GM23338 (cell line): ENCODE measurements around the gene WFDC9. TPM values are rescaled to one million over a fixed set of nuclear protein-coding genes. Genes with fewer than 3 reads are reported as not detected.

Source experiments
- ATAC-seq: fragments of 200-7000 bp; cut with Tn5 transposase; 3 replicates; pipeline ENCODE4 v1.9.1; 2020
- DNase-seq: peaks from one replicate; pipeline ENCODE4 v3.0.0-alpha.2; 2015; ENCODE audit warnings: low spot score
- H2AFZ ChIP-seq: fragments of 200-600 bp; sonication (generic); 2 replicates; pipeline ENCODE4 v1.8.0; 2016; ENCODE audit warnings: antibody characterized with exemption, mild to moderate bottlenecking, moderate library complexity
- H3F3A ChIP-seq: fragments of 200-600 bp; sonication (generic); replicated peaks from 2 replicates; pipeline ENCODE4 v1.8.0; 2017; ENCODE audit warnings: antibody characterized with exemption, mixed run types, low read depth
- H3K27ac ChIP-seq: fragments of 200-600 bp; sonication (generic); 2 replicates; pipeline ENCODE4 v1.6.1; 2016; ENCODE audit warnings: low read depth
- H3K27me3 ChIP-seq: fragments of 200-600 bp; sonication (generic); 2 replicates; pipeline ENCODE4 v1.8.0; 2016; ENCODE audit warnings: mild to moderate bottlenecking, mixed run types, moderate library complexity; ENCODE audit not compliant: insufficient read depth
- H3K36me3 ChIP-seq: fragments of 200-600 bp; sonication (generic); 2 replicates; pipeline ENCODE4 v1.8.0; 2016; ENCODE audit warnings: mild to moderate bottlenecking; ENCODE audit not compliant: insufficient read depth
- H3K4me1 ChIP-seq: fragments of 200-600 bp; sonication (generic); 2 replicates; pipeline ENCODE4 v1.8.0; 2016; ENCODE audit warnings: mild to moderate bottlenecking, moderate library complexity; ENCODE audit not compliant: insufficient read depth
- H3K4me2 ChIP-seq: fragments of 200-600 bp; sonication (generic); 2 replicates; pipeline ENCODE4 v1.7.1; 2017; ENCODE audit warnings: mixed run types
- H3K4me3 ChIP-seq: fragments of 200-600 bp; sonication (generic); 2 replicates; pipeline ENCODE4 v1.6.1; 2016; ENCODE audit warnings: mixed run types
- H3K79me2 ChIP-seq: fragments of 200-600 bp; sonication (generic); replicated peaks from 2 replicates; pipeline ENCODE4 v1.8.0; 2017; ENCODE audit warnings: mild to moderate bottlenecking; ENCODE audit not compliant: insufficient read depth
- H3K9me2 ChIP-seq: fragments of 200-600 bp; sonication (generic); 2 replicates; pipeline ENCODE4 v1.8.0; 2017; ENCODE audit not compliant: insufficient read depth
- H4K20me1 ChIP-seq: fragments of 200-600 bp; sonication (generic); replicated peaks from 2 replicates; pipeline ENCODE4 v1.8.0; 2017; ENCODE audit warnings: mild to moderate bottlenecking; ENCODE audit not compliant: insufficient read depth
- H3K27ac Mint-ChIP-seq: 2 replicates; pipeline ENCODE4 v1.8.0; 2020; ENCODE audit warnings: inconsistent platforms, mild to moderate bottlenecking, moderate library complexity, mixed read lengths
- H3K27me3 Mint-ChIP-seq: 3 replicates; pipeline ENCODE4 v1.8.0; 2022; ENCODE audit warnings: low read depth, mild to moderate bottlenecking, moderate library complexity, mixed read lengths, inconsistent platforms; ENCODE audit not compliant: insufficient read depth, poor library complexity
- H3K36me3 Mint-ChIP-seq: 3 replicates; pipeline ENCODE4 v1.8.0; 2021; ENCODE audit warnings: low read depth, mild to moderate bottlenecking, inconsistent platforms, moderate library complexity, mixed read lengths
- H3K4me1 Mint-ChIP-seq: 3 replicates; pipeline ENCODE4 v1.8.0; 2020; ENCODE audit warnings: mild to moderate bottlenecking, inconsistent platforms, mixed read lengths
- H3K4me3 Mint-ChIP-seq: 3 replicates; pipeline ENCODE4 v1.8.0; 2021; ENCODE audit warnings: moderate library complexity, mild to moderate bottlenecking, inconsistent platforms, mixed read lengths
- H3K9me3 Mint-ChIP-seq: 3 replicates; pipeline ENCODE4 v1.8.0; 2020; ENCODE audit warnings: moderate library complexity, mild to moderate bottlenecking, inconsistent platforms, mixed read lengths
- CREB1 ChIP-seq: fragments of 250-450 bp; sonication (Bioruptor Pico); IDR thresholded peaks from 2 replicates; pipeline ENCODE4 v1.5.0; 2020; ENCODE audit warnings: low read depth, mild to moderate bottlenecking, moderate library complexity
- EZH2phosphoT487 ChIP-seq: fragments of 200-600 bp; sonication (generic); IDR thresholded peaks from one replicate; pipeline ENCODE4 v1.8.1; 2018; ENCODE audit warnings: antibody characterized with exemption; ENCODE audit not compliant: unreplicated experiment
- JUNB ChIP-seq: IDR thresholded peaks from one replicate; pipeline ENCODE4 v1.6.1; 2016; ENCODE audit warnings: antibody characterized with exemption; ENCODE audit not compliant: unreplicated experiment
- NANOG ChIP-seq: IDR thresholded peaks from 2 replicates; pipeline ENCODE4 v1.6.1; 2016; ENCODE audit warnings: antibody characterized with exemption, borderline replicate concordance
- STAT1 ChIP-seq: IDR thresholded peaks from one replicate; pipeline ENCODE4 v1.6.1; 2016; ENCODE audit warnings: antibody characterized with exemption; ENCODE audit not compliant: unreplicated experiment
- ZNF114 ChIP-seq: fragments of 250-450 bp; sonication (Bioruptor Pico); IDR thresholded peaks from 2 replicates; pipeline ENCODE4 v1.5.0; 2020; ENCODE audit warnings: mild to moderate bottlenecking, moderate library complexity
- polyA plus RNA-seq: library from polyadenylated mRNA; unstranded; fragments of >200 nt; fragmentation: Nextera tagmentation; extraction: Ambion mirVana; gene quantifications from 2 replicates; pipeline ENCODE4 v1.2.1, GENCODE V29; 2016
- total RNA-seq: library from RNA; depleted of rRNA; stranded (reverse); fragments of >200 nt; shearing (Covaris generic); gene quantifications from 2 replicates; pipeline ENCODE4 v1.2.3, GENCODE V29; 2014
- TF ChIP-seq, protein P1 (sequence below), 2 experiments: fragments of 200-600 bp in 1 of 2; sonication (generic) in 1 of 2; conservative IDR thresholded peaks; 2 replicates each; pipeline versions ENCODE4 v1.5.1 to v1.6.1; 2016 to 2017; ENCODE audit warnings: antibody characterized with exemption in 2 of 2, low read depth in 2 of 2, mild to moderate bottlenecking in 2 of 2, moderate library complexity in 1 of 2
- TF ChIP-seq, protein P2 (sequence below): fragments of 250-450 bp; sonication (Bioruptor Pico); IDR thresholded peaks from 2 replicates; pipeline ENCODE4 v1.5.0; 2020; ENCODE audit warnings: mild to moderate bottlenecking, moderate library complexity

Gene WFDC9
- total and polyA plus RNA-seq, 2 experiments from 2014 or later: not detected

DNA sequence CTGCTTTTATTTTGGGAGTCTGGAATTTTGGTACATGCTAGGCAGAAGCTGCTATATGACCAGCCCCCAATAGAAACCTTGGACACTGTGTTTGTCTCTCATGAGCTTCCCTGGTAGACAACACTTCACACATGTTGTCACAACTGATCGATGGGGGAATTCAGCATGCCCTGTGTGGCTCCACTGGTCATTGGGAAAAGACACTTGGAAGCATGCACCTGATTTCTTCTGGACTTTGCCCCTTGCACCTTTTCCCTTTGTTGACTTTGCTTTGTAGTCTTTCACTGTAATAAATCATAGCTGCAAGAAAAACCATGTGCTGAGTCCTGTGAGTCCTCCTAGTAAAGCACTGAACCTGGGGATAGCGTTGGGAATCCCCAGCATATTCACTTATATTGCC lies 9.5 kb downstream of the WFDC9 start:
- Histone ChIP-seq H3K4me2 (no peak overlapping the region), H3K36me3 (no peaks in the 10 kb centered on the region)
- H3K27ac Mint-ChIP-seq: no peak overlapping the region

DNA sequence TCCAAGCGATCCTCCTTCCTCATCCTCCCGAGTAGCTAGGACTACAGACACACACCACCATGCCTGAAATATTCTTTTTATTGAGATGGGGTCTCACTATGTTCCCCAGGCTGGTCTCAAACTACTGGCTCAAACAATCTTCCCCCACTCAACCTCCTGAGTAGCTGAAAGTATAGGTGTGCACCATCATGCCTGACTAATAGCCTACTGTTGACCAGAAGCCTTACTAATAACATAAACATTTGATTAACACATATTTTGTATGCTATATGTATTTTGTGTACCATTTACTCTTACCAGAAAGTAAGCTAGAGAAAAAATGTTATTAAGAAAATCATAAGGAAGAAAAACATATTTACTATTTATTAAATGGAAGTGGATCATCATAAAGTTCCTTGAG lies 13.5 kb downstream of the WFDC9 start:
- Mint-ChIP-seq H3K36me3 (no peaks in the 10 kb centered on the region), H3K9me3 (no peaks in the 10 kb centered on the region; the same call in 2 of the 3 replicates), H3K4me1 (no peaks in the 10 kb centered on the region; the same call in 2 of the 3 replicates), H3K27ac (no peak overlapping the region), H3K4me3 (no peak overlapping the region), H3K27me3 (no peaks in the 10 kb centered on the region)
- Histone ChIP-seq H3K36me3 (no peaks in the 10 kb centered on the region), H3K79me2 (no peaks in the 10 kb centered on the region), H3K27me3 (no peaks in the 10 kb centered on the region), H2AFZ (no peak overlapping the region), H3K4me1 (no peaks in the 10 kb centered on the region), H3K4me3 (no peak overlapping the region), H3K27ac (no peak overlapping the region), H3K9me2 (peaks cover 15% of the 10 kb centered on the region), H3K4me2 (no peak overlapping the region), H3F3A (no peaks in the 10 kb centered on the region), H4K20me1 (no peaks in the 10 kb centered on the region)
- ATAC-seq (no peak), DNase-seq (no peak)
- TF ChIP-seq, protein P1, sequence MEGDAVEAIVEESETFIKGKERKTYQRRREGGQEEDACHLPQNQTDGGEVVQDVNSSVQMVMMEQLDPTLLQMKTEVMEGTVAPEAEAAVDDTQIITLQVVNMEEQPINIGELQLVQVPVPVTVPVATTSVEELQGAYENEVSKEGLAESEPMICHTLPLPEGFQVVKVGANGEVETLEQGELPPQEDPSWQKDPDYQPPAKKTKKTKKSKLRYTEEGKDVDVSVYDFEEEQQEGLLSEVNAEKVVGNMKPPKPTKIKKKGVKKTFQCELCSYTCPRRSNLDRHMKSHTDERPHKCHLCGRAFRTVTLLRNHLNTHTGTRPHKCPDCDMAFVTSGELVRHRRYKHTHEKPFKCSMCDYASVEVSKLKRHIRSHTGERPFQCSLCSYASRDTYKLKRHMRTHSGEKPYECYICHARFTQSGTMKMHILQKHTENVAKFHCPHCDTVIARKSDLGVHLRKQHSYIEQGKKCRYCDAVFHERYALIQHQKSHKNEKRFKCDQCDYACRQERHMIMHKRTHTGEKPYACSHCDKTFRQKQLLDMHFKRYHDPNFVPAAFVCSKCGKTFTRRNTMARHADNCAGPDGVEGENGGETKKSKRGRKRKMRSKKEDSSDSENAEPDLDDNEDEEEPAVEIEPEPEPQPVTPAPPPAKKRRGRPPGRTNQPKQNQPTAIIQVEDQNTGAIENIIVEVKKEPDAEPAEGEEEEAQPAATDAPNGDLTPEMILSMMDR (conservative IDR thresholded peaks at IDR 0.05; ENCODE audit: low read depth in 2 of 2): no peak
- TF ChIP-seq, protein P2, sequence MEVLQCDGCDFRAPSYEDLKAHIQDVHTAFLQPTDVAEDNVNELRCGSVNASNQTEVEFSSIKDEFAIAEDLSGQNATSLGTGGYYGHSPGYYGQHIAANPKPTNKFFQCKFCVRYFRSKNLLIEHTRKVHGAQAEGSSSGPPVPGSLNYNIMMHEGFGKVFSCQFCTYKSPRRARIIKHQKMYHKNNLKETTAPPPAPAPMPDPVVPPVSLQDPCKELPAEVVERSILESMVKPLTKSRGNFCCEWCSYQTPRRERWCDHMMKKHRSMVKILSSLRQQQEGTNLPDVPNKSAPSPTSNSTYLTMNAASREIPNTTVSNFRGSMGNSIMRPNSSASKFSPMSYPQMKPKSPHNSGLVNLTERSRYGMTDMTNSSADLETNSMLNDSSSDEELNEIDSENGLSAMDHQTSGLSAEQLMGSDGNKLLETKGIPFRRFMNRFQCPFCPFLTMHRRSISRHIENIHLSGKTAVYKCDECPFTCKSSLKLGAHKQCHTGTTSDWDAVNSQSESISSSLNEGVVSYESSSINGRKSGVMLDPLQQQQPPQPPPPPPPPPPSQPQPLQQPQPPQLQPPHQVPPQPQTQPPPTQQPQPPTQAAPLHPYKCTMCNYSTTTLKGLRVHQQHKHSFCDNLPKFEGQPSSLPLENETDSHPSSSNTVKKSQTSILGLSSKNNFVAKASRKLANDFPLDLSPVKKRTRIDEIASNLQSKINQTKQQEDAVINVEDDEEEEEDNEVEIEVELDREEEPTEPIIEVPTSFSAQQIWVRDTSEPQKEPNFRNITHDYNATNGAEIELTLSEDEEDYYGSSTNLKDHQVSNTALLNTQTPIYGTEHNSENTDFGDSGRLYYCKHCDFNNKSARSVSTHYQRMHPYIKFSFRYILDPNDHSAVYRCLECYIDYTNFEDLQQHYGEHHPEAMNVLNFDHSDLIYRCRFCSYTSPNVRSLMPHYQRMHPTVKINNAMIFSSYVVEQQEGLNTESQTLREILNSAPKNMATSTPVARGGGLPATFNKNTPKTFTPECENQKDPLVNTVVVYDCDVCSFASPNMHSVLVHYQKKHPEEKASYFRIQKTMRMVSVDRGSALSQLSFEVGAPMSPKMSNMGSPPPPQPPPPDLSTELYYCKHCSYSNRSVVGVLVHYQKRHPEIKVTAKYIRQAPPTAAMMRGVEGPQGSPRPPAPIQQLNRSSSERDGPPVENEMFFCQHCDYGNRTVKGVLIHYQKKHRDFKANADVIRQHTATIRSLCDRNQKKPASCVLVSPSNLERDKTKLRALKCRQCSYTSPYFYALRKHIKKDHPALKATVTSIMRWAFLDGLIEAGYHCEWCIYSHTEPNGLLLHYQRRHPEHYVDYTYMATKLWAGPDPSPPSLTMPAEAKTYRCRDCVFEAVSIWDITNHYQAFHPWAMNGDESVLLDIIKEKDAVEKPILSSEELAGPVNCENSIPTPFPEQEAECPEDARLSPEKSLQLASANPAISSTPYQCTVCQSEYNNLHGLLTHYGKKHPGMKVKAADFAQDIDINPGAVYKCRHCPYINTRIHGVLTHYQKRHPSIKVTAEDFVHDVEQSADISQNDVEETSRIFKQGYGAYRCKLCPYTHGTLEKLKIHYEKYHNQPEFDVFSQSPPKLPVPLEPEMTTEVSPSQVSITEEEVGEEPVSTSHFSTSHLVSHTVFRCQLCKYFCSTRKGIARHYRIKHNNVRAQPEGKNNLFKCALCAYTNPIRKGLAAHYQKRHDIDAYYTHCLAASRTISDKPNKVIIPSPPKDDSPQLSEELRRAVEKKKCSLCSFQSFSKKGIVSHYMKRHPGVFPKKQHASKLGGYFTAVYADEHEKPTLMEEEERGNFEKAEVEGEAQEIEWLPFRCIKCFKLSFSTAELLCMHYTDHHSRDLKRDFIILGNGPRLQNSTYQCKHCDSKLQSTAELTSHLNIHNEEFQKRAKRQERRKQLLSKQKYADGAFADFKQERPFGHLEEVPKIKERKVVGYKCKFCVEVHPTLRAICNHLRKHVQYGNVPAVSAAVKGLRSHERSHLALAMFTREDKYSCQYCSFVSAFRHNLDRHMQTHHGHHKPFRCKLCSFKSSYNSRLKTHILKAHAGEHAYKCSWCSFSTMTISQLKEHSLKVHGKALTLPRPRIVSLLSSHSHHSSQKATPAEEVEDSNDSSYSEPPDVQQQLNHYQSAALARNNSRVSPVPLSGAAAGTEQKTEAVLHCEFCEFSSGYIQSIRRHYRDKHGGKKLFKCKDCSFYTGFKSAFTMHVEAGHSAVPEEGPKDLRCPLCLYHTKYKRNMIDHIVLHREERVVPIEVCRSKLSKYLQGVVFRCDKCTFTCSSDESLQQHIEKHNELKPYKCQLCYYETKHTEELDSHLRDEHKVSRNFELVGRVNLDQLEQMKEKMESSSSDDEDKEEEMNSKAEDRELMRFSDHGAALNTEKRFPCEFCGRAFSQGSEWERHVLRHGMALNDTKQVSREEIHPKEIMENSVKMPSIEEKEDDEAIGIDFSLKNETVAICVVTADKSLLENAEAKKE (CRISPR knock-in tag): no peak
- no peak for TF ChIP-seq NANOG
- no peak for TF ChIP-seq STAT1
- TF ChIP-seq EZH2phosphoT487: no peak
- no peak for TF ChIP-seq ZNF114 (CRISPR knock-in tag)
- TF ChIP-seq CREB1: no peak
- TF ChIP-seq JUNB: no peak

More for the DNA sequence above, 9.5 kb downstream of the WFDC9 start:
- ATAC-seq (no peak), DNase-seq (no peak)
- no peaks in the 10 kb centered on the region for H3K4me1 Mint-ChIP-seq
- no peaks in the 10 kb centered on the region for H4K20me1 ChIP-seq
- TF ChIP-seq, protein P1 (conservative IDR thresholded peaks at IDR 0.05; ENCODE audit: low read depth in 2 of 2): no peak
- TF ChIP-seq CREB1: no peak
- no peak overlapping the region for H2AFZ ChIP-seq
- no peaks in the 10 kb centered on the region for H3K36me3 Mint-ChIP-seq
- H3K4me3 Mint-ChIP-seq: no peak overlapping the region
- H3K27ac ChIP-seq: no peak overlapping the region
- no peaks in the 10 kb centered on the region for H3K9me2 ChIP-seq
- H3K27me3 ChIP-seq: no peaks in the 10 kb centered on the region
- H3F3A ChIP-seq: no peaks in the 10 kb centered on the region
- H3K27me3 Mint-ChIP-seq: no peaks in the 10 kb centered on the region
- no peaks in the 10 kb centered on the region for H3K79me2 ChIP-seq
- no peak overlapping the region for H3K4me3 ChIP-seq
- no peaks in the 10 kb centered on the region for H3K4me1 ChIP-seq
- H3K9me3 Mint-ChIP-seq: no peaks in the 10 kb centered on the region; the same call in 2 of the 3 replicates
